ENCODE measurements around the gene RPUSD1.
"Not testable (repeated sequence)": the region's sequence is repeated elsewhere in the genome, so short reads cannot be mapped to it uniquely, and the experiment has no call there.

RPUSD1 gene

DNA sequence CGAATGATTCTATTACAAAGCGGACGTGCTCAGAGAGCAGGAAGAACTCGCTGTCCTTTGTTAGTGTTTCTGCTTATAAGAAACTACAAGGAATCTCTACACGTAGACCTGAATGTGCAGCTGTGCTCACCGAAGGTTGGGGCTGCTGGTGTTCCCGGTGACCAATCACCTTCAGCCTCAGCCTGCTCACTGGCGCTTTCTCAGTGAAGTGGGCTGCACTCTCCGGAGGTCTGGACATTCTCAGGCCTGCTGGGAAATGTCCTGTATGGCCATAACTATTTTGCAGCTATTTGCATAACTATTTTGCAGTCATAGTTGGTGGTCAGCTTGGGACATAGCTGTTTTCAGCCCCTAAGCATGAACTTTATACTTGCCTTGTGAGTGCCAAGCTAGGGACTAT is 37.7 kb downstream of the RPUSD1 start:
- DNase-seq (ENCODE audit: low read depth, low spot score), result no peak

DNA sequence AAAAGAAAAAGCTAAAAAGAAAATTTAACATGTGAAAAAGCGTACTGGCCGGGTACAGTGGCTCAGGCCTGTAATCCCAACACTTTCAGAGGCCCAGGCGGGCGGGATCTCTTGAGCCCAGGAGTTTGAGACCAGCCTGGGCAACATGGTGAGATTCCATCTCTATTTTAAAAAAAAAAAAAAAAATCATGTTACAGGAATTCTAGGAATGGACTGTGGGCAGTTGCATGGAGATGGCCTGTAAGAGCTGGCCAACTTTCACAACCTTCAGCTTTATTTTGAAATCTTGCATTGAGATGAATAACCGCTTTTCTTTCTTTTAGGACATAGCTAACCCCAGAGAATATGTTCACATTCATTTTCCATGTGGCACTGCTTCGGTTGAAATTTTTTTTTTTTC is 39.2 kb downstream of the RPUSD1 start:
- no peak for DNase-seq (ENCODE audit: low read depth, low spot score)

DNA sequence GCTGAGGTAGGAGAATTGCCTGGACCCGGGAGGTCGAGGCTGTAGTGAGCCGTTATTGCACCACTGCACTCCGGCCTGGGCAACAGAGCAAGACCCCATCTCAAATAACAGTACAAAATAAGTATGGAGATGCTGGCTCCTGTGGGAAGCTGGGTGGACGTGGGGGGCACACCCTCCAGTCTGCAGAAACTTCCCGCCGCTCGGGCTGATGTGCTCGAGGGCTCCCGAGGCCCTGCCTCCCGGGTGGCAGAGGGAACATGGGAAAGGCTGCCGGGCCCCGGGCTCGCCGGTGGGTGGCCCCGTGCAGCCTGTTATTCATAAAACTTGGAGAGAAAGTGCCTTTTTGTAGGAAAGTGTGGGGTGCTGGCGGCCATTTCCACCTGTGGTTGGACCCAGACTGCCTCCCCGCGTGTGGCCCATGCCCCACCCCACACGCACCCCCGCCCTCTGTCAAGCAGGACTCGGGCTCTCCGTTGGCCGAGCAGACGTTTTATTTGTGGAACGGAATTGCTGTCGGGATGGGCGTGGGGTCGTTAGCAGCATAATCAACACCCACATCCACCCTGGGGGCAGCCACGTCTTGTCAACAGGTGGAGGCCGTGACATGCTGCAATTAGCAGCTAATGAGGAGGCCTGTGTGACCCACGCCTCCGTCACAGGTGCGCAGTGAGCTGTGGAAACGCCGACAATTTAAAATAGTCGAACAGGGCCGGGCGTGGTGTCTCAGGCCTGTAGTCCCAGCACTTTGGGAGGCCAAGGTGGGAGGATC is 40.0 kb downstream of the RPUSD1 start:
- DNase-seq (ENCODE audit: low read depth, low spot score), result no peak

DNA sequence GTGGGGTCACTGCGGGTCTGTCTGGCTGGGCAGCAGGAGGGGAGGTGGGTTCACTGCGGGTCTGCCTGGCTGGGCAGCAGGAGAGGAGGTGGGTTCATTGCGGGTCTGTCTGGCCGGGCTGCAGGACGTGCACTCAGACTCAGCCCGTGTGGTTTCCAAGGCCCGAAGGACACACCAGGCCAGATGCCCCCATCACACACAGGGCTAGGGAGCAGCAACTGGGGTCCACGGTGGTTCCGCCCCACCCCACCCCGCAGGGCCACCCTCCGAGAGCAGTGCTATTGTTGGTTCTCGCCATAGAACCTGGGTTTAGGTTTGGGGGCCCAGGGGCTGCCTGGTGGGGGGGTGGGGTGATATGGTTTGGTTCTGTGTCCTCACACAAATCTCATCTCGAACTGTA is 41.5 kb downstream of the RPUSD1 start:
- DNase-seq (ENCODE audit: low read depth, low spot score), result no peak

DNA sequence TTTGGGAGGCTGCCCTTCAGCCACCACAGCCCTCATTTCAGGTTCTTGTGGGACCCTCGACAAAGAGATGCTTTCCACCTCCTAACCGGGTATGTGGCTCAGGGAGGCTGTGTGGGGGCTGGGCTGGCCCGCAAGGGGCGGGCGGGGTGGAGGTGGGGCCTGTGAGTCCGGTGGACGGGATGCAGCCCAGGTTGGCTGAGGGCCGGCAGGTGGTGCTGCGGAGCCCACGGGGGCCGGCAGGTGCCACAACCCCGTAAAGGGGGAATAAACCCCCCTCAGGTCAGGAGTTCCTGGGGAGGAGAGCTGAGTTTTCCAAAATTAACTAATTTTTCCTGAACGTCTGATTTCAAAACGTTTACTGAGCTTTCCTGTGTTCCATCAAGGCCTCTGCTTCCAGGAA is 42.4 kb downstream of the RPUSD1 start:
- no peak for DNase-seq (ENCODE audit: low read depth, low spot score)

DNA sequence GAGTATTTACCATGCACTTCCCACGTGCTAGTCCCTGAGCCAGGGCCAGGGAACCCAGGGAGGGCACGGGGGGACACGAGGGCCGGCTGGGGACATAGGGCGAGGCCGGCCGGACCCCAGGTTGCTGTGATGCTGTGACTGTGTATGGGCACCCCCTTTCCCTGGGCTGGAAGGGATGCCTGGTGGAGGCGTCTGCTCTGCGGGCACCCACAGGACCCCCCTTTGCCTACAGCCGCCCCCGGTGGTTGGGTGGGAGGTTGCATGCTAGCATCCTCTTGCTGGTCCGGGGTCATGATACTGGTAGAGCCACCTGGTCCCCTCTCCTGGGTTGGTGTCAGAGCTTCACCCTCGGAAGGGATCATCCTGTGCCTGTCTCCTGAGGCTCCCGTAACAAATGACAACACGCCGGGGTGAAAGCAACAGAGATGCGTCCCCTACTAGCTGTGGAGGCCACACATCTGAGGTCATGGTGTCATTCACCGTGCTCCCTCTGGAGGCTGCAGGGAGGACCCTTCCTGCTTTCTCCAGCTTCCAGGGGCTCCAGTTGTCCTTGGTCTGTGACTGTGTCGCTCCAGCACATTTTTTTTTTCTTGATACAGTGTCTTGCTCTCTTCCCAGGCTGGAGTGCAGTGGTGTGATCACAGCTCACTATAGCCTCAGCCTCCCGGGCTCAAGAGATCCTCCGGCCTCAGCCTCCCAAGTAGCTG is 44.2 kb downstream of the RPUSD1 start:
- DNase-seq (ENCODE audit: low read depth, low spot score), result no peak

DNA sequence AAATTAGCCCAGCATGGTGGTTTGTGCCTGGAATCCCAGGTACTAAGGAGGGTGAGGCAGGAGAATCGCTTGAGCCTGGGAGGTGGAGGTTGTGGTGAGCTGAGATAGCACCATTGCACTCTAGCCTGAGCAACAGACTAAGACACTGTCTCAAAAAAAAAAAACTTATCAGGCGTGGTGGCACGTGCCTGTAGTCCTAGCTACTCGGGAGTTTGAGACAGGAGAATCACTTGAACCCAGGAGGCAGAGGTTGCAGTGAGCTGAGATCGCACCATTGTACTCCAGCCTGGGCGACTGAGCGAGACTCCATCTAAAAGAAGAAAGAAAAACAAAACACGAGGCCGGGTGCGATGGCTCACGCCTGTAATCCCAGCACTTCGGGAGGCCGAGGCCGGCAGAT is 45.3 kb downstream of the RPUSD1 start:
- not testable (repeated sequence) for DNase-seq (ENCODE audit: low read depth, low spot score)

DNA sequence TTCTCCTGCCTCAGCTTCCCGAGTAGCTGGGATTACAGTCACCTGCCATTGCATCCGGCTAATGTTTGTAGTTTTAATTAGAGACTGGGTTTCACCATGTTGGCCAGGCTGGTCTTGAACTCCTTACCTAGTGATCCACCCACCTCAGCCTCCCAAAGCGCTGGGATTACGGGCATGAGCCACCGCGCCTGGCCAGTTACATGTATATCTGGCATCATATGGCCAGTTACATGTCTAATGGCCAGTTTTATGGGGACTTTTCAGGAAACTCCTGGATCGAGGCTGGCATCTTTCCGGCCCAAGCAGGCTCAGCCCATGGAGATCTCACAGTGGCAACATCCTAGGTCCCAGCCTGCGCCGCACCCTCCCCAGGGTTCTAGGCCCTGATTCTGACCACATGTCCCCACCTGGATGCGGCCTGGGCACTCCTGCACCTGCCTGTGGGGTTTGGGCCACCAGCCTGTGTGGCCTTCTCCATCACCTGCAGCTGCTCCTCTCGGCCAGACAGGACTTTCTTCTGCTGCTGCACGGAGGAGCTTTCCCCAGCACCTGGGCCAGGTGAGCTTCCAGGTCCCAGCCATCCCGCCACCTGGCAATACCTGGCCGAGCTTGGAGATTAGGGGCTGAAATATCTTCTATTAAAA is 46.1 kb downstream of the RPUSD1 start:
- no peak for DNase-seq (ENCODE audit: low read depth, low spot score)

DNA sequence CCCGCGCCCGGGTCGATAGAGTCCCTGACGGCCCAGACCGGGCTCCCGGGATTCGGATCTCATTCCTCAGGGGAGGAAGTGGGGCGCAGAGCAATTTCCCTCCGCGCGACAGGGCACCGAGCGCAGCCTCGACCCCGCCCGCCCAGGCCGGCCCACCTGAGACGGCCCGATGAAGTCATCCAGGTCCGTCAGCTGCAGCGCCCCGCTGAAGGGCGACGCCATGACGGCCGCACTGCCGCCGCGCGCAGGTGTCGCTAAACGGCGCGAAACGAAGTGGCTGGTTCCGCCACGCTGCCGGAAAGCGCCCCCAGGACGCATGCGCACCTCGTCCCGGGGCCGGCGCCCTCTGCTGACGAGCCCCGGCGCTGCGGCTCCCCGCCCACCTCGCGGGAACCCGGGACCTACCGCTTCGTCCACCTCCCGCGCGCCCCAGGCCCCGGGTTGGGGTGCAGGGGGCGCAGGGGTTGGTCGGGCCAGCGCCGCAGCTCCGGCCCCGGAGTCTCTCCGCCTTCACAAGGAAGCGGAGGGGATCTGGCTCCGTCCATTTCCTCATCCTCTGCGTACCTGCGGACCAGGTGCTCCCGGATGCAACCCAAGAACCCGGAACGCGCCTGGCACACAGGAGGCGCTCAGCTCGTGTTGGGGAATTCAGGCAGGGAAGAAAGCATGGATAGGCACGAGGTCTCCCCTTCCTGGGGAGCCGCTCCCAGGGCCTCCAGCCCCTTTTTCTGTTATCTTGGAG is 47.2 kb downstream of the RPUSD1 start, which contains the start of gene CIAO3:
TSS of gene CIAO3 (minus strand) at position 234 of the 742 bp plus-strand sequence. CDS start at position 222, 12 bp downstream.
- DNase-seq (ENCODE audit: low read depth, low spot score), result peak; percentile 60

DNA sequence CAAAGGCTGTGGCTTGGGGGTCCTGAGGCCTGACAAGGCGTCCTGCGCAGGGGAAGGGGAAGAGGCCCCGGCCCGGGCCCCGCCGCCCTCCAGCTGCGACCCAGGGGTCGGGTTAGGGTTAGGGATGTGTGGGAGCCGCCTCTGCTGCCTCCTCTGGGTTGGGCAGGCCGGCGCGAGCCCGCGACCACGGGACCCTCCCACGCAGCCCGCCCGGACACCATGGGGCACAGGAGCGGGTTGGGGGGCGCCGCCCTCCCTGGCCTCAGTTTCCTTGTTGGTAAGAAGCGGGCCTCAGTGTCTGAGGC is 47.8 kb downstream of the RPUSD1 start:
- DNase-seq (ENCODE audit: low read depth, low spot score), result no peak

DNA sequence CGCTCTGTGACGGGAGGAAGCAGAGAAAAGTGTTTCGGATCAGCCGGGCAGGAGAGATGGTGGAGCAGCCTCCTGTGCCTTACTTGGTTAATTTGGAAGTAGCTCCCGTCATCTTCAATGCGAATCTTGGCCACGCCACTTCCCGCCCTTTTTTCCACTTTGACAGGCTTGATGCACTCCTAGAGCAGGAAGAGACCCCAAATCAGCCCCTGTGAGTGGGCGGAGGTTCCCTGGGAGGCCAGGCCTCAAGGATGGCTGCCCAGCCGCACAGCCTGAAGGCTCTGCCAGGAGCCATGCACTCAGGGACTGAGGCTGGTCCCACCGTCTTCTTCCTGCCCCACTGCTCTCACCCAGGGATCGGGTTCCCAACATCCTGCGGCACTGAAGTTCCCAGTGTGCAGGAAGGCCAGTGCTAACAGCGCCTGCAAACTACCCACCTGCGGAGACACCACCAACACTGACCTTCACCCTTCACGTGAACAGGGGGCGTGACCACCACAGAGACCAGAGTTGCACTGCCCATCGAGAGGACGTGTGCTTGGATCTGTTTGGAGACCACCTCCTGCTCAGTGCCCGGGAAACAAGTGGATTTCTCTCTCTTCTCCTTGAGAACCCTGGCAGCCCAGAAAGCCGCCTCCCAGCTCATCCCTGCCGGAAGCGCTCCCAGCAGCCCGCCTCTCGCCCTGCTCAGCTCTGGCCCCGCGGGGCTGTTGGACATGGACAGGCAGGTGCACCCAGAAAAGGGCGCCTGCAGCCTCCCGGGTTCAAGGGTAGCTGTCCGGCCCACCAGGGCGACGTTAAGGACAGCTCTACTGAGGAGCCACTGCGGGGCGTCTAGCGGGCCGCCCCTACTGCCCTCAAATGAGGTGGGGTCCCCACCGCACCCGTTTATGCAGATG is 48.4 kb downstream of the RPUSD1 start:
- no peak for DNase-seq (ENCODE audit: low read depth, low spot score)

DNA sequence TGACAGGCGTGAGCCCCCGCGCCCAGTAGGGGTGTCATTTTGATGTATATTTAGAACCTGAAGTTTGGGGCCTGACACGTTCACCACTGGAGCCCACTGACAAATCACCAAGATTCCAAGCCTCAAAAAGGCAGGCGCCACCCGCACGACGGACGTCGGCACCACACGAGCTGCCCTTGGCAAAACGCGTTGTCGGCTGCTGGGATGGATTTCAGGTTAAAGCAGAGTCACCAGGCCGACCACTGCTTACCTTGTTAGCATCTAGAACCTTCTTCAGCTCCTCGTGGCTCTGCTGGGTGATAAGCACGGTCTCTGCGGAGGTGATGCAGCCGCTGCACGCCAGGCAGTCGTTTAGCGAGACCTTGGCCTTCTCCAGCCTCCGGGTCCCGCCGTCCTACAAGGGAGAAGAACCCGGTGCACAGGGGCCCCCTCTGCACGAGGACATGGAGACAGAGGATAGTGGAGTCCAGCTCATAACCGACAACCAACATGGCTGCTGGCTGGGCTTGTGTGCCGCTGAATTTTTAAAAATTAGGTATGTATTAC is 51.2 kb downstream of the RPUSD1 start:
- DNase-seq (ENCODE audit: low read depth, low spot score), result no peak

DNA sequence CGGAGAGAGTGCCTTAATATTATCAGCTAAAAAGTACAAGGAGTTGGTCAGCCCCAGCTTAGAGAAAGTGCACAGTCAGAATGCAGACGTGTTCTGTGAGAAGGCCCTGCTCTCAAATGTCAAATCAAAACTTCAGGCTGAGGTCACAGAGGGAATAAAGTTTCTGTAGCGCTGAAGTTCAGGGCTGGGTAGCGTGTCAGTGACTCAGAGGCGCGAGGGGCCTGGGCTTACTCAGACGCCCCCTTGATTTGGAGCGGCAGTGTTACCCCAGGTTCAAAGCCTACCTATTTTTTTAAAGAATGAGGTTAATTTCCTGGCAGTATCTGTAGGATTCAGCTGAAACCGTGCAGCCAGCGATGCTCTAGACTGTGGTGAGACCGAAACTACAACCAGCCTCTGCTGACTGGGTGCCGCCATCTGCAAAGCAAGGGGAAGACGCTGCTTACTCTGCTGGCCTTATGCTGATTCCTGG is 52.2 kb downstream of the RPUSD1 start:
- DNase-seq (ENCODE audit: low read depth, low spot score), result no peak

DNA sequence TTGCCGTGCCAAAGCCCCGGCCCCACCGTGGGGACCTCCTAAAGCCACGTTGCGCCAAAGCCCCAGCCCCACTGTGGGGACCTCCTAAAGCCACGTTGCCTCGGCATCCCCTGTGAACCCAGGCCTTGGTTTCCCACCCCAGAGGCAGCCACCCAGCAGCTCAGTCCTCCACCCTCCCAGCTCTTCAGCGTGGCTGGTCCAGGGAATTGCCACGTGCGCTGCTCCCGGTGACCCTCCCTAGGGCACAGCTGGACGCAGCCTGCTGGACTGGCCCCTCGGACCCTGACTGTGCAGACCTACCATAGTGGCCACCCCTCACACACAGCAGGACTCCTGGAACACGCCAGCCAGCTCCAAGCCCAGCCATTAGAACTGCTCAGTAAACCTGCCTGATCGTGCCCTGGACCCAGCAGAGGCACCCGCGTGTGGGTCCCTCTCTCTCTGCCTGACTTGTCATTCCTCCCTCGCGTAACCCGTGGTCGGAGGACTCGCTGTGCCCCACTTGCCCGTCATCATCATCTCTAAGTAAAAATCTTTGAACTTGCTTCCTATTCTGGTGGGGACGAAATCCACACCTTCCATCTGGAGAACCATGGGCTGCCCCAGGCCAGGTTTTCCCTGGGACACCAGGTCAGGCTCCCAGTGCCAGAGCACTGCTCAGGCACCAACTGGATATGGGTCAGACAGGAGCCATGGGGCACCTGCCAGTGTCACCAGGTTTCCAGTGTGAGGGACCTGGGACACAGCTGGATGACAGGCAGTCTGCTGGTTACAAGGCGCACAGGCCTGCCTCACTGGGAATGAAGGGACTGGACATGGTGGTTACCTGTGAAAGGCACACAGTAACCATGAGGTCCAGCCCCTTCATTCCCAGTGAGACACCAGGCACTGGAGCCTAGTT is 53.0 kb downstream of the RPUSD1 start:
- DNase-seq (ENCODE audit: low read depth, low spot score), result no peak
